Cardiac septum (tissue), 1 donor: ENCODE measurements around the gene RFT1. TPM values are rescaled to one million over a fixed set of nuclear protein-coding genes. Genes with fewer than 3 reads are reported as not detected.

Experiments used
- DNase-seq: peaks from one replicate; pipeline ENCODE4 v3.0.0-alpha.2; 2020; ENCODE audit warnings: low spot score
- intact Hi-C: fragments of 100-400 bp; cut with DNase I; formaldehyde crosslinking; loops from one replicate; pipeline ENCODE4 v1.14.0; 2022
- total RNA-seq: library from RNA; stranded (reverse); fragmentation: NEBNext Ultra II Directional; extraction: Animal tissue kit (Norgen Biotek cat#: 25700); gene quantifications from one replicate; pipeline ENCODE4 v1.2.1, GENCODE V29; 2021
- donor health status: DM: no; HTN: no; CAD: no.

Gene RFT1
- total RNA-seq, 1 donor from 2014 or later, result 8.6 TPM

- no peak for DNase-seq
- intact Hi-C loops, result loop anchor here (10.0 kb wide), 1 partner anchor 631 kb away; the partner anchor contains the start of genes NT5DC2 and UQCC5
Measured at GRCh38 chr3:53166206-53166605, 36.0 kb upstream of the RFT1 start.

- intact Hi-C loops, result loop anchor here (10.0 kb wide), 1 partner anchor 630 kb away; the partner anchor contains the start of genes NT5DC2 and UQCC5
- DNase-seq, result no peak
Measured at GRCh38 chr3:53164911-53165310, 34.7 kb upstream of the RFT1 start.

GRCh38 chr3:53163444-53164387 lies 33.5 kb upstream of the RFT1 start:
- intact Hi-C loops, result loop anchor here (10.0 kb wide), 1 partner anchor 629 kb away; the partner anchor contains the start of genes NT5DC2 and UQCC5
- DNase-seq, result no peak

GRCh38 chr3:53162672-53163443 lies 32.6 kb upstream of the RFT1 start:
- intact Hi-C loops, result loop anchor here (10.0 kb wide), 1 partner anchor 628 kb away; the partner anchor contains the start of genes NT5DC2 and UQCC5
- DNase-seq, result no peak

- intact Hi-C loops, result loop anchor here (2.0 to 10.0 kb wide), 2 partner anchors 31 to 627 kb away; partner anchors contain the start of genes NT5DC2, RFT1 and UQCC5
- DNase-seq, result no peak
Measured at GRCh38 chr3:53161820-53162671, 31.8 kb upstream of the RFT1 start.

- intact Hi-C loops, result loop anchor here (2.0 to 10.0 kb wide), 2 partner anchors 31 to 627 kb away; partner anchors contain the start of genes NT5DC2, RFT1 and UQCC5
Measured at GRCh38 chr3:53161450-53161819, 31.2 kb upstream of the RFT1 start.

GRCh38 chr3:53160660-53161449 lies 30.6 kb upstream of the RFT1 start, which contains the start of gene PRKCD:
Gene PRKCD (plus strand): TSS chr3:53161209. CDS start chr3:53178423, 17,214 bp downstream.
- peak; percentile 92 for DNase-seq
- intact Hi-C loops, result loop anchor here (2.0 to 10.0 kb wide), 2 partner anchors 30 to 626 kb away; partner anchors contain the start of genes NT5DC2, RFT1 and UQCC5

More at GRCh38 chr3:53161450-53161819, 31.2 kb upstream of the RFT1 start:
- peak; percentile 85 for DNase-seq

- intact Hi-C loops, result loop anchor here (2.0 to 10.0 kb wide), 2 partner anchors 29 to 625 kb away; partner anchors contain the start of genes NT5DC2, RFT1 and UQCC5
Measured at GRCh38 chr3:53160061-53160659, 29.9 kb upstream of the RFT1 start.

GRCh38 chr3:53159156-53160060 lies 29.2 kb upstream of the RFT1 start:
- no peak for DNase-seq

More at GRCh38 chr3:53160061-53160659, 29.9 kb upstream of the RFT1 start:
- DNase-seq, result no peak

GRCh38 chr3:53158765-53159155 lies 28.5 kb upstream of the RFT1 start:
- no peak for DNase-seq
- intact Hi-C loops, result no loop called here

More at GRCh38 chr3:53159156-53160060, 29.2 kb upstream of the RFT1 start:
- intact Hi-C loops, result loop anchor here (2.0 to 10.0 kb wide), 2 partner anchors 29 to 625 kb away; partner anchors contain the start of genes NT5DC2, RFT1 and UQCC5

GRCh38 chr3:53157974-53158580 lies 27.8 kb upstream of the RFT1 start:
- DNase-seq, result no peak
- intact Hi-C loops, result no loop called here

GRCh38 chr3:53156368-53156834 lies 26.2 kb upstream of the RFT1 start:
- intact Hi-C loops, result no loop called here
- DNase-seq, result no peak

GRCh38 chr3:53155760-53156159 lies 25.5 kb upstream of the RFT1 start:
- intact Hi-C loops, result no loop called here
- DNase-seq, result no peak

GRCh38 chr3:53154881-53155285 lies 24.6 kb upstream of the RFT1 start:
- no peak for DNase-seq
- intact Hi-C loops, result no loop called here

GRCh38 chr3:53153980-53154379 lies 23.7 kb upstream of the RFT1 start:
- intact Hi-C loops, result no loop called here
- no peak for DNase-seq
